ENCODE data around the gene IL17B.
"Not testable (repeated sequence)": the region's sequence is repeated elsewhere in the genome, so short reads cannot be mapped to it uniquely, and the experiment has no call there.

Gene IL17B

DNA sequence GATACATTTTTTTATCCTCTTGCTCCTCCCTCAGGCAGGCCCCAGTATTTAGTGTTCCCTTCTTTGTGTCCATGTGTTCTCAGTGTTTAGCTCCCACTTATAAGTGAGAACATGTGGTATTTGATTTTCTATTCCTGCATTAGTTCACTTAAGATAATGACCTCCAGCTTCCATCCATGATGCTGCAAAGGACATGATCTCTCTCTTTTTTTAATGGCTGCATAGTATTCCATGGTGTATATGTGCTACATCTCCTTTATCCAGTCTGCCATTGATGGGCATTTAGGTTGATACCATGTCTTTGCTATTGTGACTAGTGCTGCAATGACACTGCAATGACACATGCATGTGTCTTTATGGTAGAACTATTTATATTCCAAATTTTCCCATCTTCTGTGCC lies 15.9 kb upstream of the IL17B start:
- H3K4me1 Mint-ChIP-seq (ENCODE audit: low read depth); H3K9me3 Mint-ChIP-seq; H3K27me3 Mint-ChIP-seq; H3K36me3 Mint-ChIP-seq (ENCODE audit: low read depth); H3K4me3 Mint-ChIP-seq; H3K27ac Mint-ChIP-seq: not testable (repeated sequence)

DNA sequence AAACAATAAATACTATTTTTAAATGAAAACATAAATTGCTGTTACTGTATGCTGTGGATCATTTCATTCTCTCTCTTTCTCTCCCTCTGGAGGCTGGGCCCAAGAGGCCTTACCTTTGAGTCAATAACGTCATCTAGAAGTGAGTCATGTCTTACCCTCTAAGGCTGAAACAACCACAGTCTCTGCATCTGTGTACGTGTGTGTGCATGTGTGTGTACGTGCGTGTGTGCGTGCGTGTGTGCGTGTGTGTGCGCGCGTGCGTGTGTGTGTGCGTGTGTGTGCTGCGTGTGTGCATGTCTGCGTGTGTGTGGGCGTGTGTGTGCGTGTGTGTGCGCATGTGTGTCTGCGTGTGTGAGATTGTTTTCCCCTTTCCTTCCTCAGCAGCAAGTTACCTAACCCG lies 13.6 kb upstream of the IL17B start:
- Mint-ChIP-seq H3K9me3 (no peaks in the 10 kb centered on the region), H3K4me1 (ENCODE audit: low read depth) (no peaks in the 10 kb centered on the region), H3K27ac (no peak overlapping the region), H3K4me3 (no peak overlapping the region), H3K27me3 (no peaks in the 10 kb centered on the region), H3K36me3 (ENCODE audit: low read depth) (no peaks in the 10 kb centered on the region)

DNA sequence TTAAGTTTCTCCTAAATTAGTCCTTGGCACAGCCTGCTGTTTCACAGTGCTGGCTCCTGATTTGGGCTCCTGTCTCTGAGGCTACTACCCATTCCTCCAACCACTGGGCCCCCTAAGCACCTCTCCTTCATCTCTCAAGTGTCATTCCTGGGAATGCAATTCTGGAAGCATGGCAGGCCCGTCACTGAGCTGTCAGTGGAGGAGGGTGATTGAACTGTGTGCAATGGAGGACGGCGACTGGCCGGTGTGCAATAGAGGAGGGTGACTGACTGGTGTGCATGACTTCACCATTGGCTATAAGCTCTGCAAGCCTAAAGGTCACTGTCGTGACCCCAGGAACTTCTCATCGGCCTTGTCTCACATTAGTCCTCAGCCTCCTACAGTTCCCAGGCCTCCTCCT lies 12.4 kb upstream of the IL17B start:
- H3K27me3 Mint-ChIP-seq = no peaks in the 10 kb centered on the region
- no peaks in the 10 kb centered on the region for H3K4me1 Mint-ChIP-seq (ENCODE audit: low read depth)
- no peaks in the 10 kb centered on the region for H3K36me3 Mint-ChIP-seq (ENCODE audit: low read depth)
- H3K27ac Mint-ChIP-seq = no peak overlapping the region
- no peak overlapping the region for H3K4me3 Mint-ChIP-seq
- no peaks in the 10 kb centered on the region for H3K9me3 Mint-ChIP-seq

DNA sequence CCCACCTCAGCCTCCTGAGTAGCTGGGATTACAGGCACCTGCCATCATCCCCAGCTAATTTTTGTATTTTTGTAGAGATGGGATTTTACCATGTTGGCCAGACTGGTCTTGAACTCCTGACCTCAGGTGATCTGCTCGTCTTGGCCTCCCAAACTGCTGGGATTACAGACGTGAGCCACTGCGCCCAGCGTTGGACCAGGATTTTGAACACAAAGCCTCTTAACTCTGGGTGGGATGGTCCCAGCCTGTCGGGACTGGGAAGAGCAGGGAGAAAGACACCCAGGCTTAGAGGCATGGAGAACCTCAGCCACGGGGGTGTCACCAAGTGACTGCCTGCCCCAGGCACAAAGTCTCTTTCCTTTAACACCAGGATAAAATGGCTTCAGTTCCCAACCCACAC lies 12.0 kb upstream of the IL17B start:
- not testable (repeated sequence) for H3K27ac Mint-ChIP-seq

DNA sequence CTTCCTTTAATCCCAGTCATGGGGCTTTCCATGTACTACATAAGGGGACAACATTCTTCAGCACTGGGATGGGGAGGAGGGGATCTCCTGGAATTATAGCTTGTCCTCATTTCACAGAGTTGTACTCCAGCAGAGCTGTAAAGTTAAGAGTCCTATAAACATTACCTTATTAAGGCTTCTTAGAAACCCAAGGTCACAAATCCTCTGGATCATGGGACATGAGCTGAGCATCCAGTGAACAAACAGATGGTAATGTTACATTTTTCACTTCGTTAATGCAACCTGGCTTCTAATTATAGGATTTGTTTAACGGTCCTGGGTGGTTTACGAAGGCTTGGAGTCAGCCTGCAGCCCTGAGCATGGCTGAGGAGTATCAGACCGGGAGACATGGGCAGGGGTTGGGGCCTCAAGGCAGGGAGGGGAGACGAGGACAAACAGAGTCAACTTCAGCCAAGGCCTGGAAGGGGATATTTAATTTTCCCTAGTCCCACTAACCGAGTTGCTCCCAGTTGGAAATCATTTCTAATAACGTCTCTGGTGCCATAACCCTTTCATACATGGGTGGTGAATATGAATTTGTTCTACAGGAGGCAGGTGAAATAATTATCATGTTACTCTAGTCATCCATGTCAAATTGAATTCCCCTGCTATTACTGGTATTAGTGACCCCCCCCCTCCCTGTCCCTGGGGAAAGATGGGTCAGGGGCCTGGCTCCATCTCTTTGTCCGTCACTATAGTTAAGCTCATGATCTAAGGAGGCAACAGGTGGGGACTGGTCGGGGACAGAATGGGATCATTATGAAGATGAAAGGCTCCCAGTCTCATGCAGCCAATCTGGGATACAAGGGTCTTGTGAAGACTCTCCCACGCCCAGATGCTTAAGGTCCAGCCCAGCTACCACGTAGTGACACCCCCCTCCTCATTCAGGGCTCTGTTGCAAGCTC lies 10.7 kb upstream of the IL17B start:
- Mint-ChIP-seq H3K9me3 (no peaks in the 10 kb centered on the region), H3K4me3 (no peak overlapping the region), H3K36me3 (ENCODE audit: low read depth) (no peaks in the 10 kb centered on the region), H3K4me1 (ENCODE audit: low read depth) (no peaks in the 10 kb centered on the region), H3K27ac (no peak overlapping the region), H3K27me3 (no peaks in the 10 kb centered on the region)

More for the DNA sequence above, 12.0 kb upstream of the IL17B start:
- not testable (repeated sequence) for H3K4me3 Mint-ChIP-seq; H3K4me1 Mint-ChIP-seq (ENCODE audit: low read depth); H3K9me3 Mint-ChIP-seq; H3K36me3 Mint-ChIP-seq (ENCODE audit: low read depth); H3K27me3 Mint-ChIP-seq

DNA sequence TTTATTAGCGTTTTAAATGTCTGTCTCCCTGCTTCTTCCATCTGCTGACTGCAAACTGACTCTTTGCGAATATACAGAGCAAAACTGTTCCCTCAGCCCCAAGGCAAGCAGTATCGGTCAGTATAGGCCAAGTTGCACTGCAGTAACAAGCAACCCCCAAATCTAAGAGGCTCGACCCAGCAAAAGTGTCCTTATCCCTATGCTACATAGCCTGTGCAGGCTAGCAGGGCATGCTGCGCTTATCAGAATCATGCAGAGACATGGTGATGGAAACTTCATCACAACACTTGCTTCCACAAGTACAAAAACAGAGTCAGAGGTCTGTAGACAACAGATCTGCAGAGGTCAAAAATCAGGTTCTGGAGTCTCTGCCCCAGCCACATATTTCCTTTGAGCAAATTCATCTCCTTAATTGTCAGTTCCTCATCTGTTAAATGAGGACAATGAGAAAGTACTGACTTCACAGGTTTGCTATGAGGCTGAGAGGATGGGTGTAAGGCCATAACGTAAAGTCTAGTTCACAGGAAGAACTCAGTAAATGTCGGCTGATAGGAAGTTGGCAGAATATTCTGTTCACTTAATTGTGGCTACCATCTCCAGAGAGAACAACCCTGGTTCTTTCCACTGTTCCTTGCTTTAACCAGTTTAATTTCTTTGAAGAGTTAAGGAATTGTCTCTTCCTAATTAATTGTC lies 9.6 kb upstream of the IL17B start:
- H3K36me3 Mint-ChIP-seq (ENCODE audit: low read depth) = no peaks in the 10 kb centered on the region
- H3K27ac Mint-ChIP-seq = no peak overlapping the region
- H3K4me1 Mint-ChIP-seq (ENCODE audit: low read depth) = no peaks in the 10 kb centered on the region
- no peaks in the 10 kb centered on the region for H3K27me3 Mint-ChIP-seq
- H3K4me3 Mint-ChIP-seq = no peak overlapping the region
- no peaks in the 10 kb centered on the region for H3K9me3 Mint-ChIP-seq

DNA sequence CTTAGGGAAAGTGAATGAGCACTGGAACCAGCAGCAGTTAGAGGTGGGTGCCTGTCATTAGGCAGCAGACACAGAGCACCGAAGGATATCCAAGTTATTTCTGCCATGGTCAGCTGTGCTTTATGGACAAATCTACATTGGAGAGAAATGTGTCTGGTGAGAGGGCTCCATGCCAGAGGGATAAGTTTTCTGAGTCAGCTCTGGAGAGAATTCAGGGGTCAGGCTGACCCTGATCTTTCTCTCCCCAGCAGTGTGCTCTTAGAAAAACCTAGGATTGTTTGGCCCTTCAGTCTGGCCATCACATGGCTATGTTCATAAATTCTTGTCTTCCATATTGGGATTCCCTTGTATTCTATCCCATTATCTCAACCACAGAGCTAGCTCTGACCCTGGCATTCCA lies 8.9 kb upstream of the IL17B start:
- no peaks in the 10 kb centered on the region for H3K4me1 Mint-ChIP-seq (ENCODE audit: low read depth)
- no peaks in the 10 kb centered on the region for H3K9me3 Mint-ChIP-seq
- H3K36me3 Mint-ChIP-seq (ENCODE audit: low read depth) = no peaks in the 10 kb centered on the region
- no peak overlapping the region for H3K4me3 Mint-ChIP-seq
- H3K27ac Mint-ChIP-seq = no peak overlapping the region
- H3K27me3 Mint-ChIP-seq = no peaks in the 10 kb centered on the region

DNA sequence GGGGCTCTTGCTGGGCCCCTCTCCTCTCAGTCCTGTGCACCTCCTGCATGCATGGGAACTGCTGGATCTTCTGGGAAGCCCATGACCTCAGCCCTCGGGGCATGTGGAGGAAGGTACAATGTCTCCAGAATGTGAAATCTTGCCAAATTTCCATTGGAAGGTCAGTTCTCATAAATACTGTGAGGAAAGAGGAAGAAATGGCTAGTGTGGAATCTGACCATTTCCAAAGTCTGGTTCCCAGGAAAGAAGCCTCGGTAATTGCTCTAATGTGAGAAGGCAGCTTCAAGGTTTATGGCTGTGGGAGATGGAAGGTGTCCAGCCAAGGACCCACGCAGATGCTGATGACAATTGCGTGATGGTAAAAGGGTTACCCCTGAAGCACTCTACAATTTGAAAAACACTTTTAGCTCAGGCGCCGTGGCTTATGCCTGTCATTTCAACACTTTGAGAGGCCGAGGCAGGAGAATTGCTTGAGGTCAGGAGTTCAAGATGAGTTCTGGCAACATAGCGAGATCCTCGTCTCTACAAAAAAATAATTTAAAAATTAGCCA lies 8.1 kb upstream of the IL17B start:
- no peaks in the 10 kb centered on the region for H3K9me3 Mint-ChIP-seq
- no peaks in the 10 kb centered on the region for H3K27me3 Mint-ChIP-seq
- H3K4me3 Mint-ChIP-seq = no peak overlapping the region
- no peaks in the 10 kb centered on the region for H3K36me3 Mint-ChIP-seq (ENCODE audit: low read depth)
- H3K4me1 Mint-ChIP-seq (ENCODE audit: low read depth) = no peaks in the 10 kb centered on the region
- no peak overlapping the region for H3K27ac Mint-ChIP-seq

DNA sequence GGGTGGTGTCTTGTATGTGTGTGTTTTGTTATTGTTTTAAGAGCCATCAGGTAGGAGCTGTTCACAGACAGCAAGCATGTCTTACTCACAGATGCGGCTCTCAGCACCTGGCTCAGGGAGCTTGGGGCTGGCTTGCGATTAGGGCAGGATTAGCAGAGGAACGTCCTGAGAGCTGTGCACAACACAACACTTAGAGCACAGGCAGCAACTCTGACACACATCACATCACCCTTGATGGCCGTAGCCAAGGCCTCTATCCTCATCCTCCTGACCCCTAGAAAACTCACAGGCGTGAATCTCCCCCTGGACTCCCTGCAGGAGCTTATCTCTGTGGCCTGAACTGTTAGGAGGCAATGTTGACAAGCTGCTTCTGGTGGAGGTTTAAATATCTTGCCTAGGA lies 7.1 kb upstream of the IL17B start:
- Mint-ChIP-seq H3K36me3 (ENCODE audit: low read depth) (no peaks in the 10 kb centered on the region), H3K4me3 (no peak overlapping the region), H3K27ac (no peak overlapping the region), H3K9me3 (no peaks in the 10 kb centered on the region), H3K4me1 (ENCODE audit: low read depth) (no peaks in the 10 kb centered on the region), H3K27me3 (no peaks in the 10 kb centered on the region)

DNA sequence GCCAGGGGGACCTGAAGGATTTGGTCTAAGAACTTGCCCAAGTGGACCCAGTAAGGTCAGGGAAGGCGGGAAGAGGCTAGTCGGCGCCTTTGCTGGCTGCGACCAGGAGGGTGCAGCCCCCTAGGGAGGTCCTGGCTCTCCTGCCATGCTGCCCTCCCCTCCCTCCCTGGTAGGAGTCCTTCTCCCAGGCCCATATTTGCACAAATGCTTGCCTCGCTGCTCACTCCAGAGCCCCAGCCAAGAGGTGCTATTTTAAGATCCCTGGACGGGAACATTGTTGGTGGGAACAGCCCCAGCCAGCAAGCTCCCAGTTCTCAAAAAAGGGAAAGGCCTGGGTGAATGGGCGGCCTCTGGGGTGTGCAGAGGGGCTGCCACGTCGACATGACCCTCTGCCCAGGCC lies 4.3 kb upstream of the IL17B start:
- no peaks in the 10 kb centered on the region for H3K4me1 Mint-ChIP-seq (ENCODE audit: low read depth)
- no peaks in the 10 kb centered on the region for H3K9me3 Mint-ChIP-seq
- H3K27ac Mint-ChIP-seq = no peak overlapping the region
- H3K4me3 Mint-ChIP-seq = no peak overlapping the region
- no peaks in the 10 kb centered on the region for H3K36me3 Mint-ChIP-seq (ENCODE audit: low read depth)
- H3K27me3 Mint-ChIP-seq = no peaks in the 10 kb centered on the region

DNA sequence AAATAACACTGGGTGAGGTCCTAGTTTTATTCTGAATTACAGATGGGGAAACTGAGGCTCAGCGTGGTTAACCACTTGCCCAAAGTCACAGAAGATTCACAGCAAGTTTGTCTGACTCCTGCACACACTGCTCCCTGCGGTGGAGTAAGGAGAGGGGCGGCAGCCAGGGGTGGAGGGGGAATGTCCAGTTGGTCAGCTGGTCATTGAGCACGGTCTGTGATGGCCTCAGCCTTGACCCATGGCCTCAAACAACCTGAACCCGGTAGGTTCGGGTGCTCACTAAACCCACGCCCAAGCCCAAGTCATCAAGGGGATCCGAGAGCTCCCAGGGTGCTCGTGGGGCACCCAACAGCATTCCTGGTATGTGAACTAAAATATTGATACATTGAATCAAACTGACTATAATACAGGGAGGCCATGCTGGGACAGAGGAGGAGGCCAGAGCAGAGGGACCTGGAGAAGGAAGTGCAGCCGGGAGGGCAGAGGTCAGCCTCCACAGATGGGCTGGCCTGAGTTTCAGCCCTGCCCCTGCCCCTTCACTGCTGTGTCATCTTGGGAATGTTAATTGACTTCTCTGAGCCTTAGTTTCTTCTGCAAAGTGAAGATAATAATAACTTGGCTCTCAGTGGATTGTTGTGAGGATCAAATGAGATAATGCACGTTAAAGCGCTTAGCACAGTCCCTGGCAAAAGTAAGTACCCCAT lies 3.6 kb upstream of the IL17B start:
- H3K27ac Mint-ChIP-seq = no peak overlapping the region
- H3K36me3 Mint-ChIP-seq (ENCODE audit: low read depth) = no peaks in the 10 kb centered on the region
- no peaks in the 10 kb centered on the region for H3K9me3 Mint-ChIP-seq
- H3K27me3 Mint-ChIP-seq = no peaks in the 10 kb centered on the region
- H3K4me1 Mint-ChIP-seq (ENCODE audit: low read depth) = no peaks in the 10 kb centered on the region
- no peak overlapping the region for H3K4me3 Mint-ChIP-seq

DNA sequence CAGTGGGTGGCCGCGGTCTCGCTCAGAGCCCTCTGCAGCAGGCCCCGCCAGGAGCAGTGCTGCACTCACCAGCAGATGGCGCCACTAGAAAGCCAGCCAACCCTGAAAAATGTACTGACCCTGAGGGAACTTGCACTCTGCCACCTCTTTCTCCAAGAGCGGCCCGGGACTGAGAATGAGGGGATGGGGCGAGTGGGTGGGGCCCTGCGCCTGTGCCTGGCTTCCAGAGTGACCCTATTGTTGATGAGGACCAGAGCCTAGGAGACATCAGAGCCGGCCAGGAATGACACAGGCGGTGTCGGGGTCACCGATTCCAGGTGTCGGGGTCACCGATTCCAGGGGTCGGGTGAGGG lies 2.9 kb upstream of the IL17B start:
- H3K27ac Mint-ChIP-seq = no peak overlapping the region
- no peaks in the 10 kb centered on the region for H3K4me1 Mint-ChIP-seq (ENCODE audit: low read depth)

DNA sequence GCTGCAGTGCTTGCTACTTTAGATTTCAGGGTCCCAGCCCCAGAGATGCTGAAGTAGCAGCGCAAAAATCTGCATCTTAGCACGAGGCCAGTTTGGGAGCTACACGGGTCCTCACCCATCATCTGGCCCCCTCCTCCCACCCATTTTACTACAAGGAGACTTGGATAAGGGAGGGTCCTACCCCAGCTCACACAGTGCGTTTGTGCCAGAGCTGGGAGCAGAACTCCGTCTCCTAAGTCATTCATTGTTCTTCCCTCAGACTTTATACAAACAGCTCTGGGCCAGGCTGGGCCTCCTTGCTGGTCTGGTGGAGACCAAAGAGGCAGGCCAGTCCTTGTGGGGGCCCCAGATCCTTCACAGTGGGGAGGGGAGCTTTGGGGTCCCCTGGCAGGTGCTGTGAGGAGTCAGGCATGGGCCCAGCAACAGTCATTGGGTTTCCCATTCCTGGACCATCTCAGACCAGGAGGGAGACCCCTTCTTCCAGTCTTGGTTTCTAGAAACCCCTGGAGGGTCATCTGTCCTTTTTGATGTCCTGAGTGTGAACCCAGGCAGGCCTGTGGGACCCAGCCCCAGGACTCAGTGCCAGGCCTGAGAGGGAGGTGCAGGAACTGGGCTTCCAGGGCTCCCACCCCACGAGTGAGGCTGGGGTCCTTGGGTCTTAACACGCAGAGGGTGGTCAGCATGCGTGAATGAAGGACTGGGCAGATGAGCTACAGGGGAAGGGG lies 2.3 kb upstream of the IL17B start:
- Mint-ChIP-seq H3K36me3 (ENCODE audit: low read depth) (no peaks in the 10 kb centered on the region), H3K27me3 (no peaks in the 10 kb centered on the region), H3K4me3 (no peak overlapping the region), H3K9me3 (no peaks in the 10 kb centered on the region), H3K27ac (no peak overlapping the region), H3K4me1 (ENCODE audit: low read depth) (no peaks in the 10 kb centered on the region)

More for the DNA sequence above, 2.9 kb upstream of the IL17B start:
- no peaks in the 10 kb centered on the region for H3K27me3 Mint-ChIP-seq
- H3K36me3 Mint-ChIP-seq (ENCODE audit: low read depth) = no peaks in the 10 kb centered on the region
- H3K4me3 Mint-ChIP-seq = no peak overlapping the region
- H3K9me3 Mint-ChIP-seq = no peaks in the 10 kb centered on the region

DNA sequence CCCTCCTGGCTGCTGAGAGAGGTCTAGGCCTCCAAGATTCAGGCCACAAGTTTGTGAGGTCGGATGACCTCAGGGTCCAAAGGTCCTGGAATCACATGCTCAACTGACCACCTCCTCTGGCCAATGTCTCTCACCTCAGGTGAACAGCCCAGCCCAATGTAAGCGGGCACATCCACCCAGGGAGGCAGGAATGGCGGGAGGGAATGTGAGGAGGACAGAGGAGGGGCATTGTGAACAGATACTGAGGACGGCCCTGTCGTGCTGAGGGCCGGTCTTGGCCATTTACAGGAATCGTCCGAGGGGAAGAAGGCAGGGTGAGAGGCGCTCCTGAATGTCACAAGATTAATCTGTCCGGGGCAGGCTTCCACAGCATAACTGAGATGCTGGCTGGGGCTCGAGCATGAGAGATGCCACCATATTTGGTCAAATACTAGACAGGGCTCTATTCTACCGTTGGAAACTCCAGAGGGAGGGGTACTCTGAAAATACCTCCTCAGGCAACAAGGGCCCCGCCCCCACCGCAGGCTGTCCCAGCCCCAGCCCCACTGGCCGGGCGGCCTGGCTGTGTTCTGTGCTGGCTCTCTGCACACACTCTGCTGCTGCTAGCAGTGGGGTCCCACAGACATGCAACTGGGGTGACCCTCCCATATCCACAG lies 1.5 kb upstream of the IL17B start:
- no peak overlapping the region for H3K27ac Mint-ChIP-seq
- no peaks in the 10 kb centered on the region for H3K27me3 Mint-ChIP-seq
- no peak overlapping the region for H3K4me3 Mint-ChIP-seq
- no peaks in the 10 kb centered on the region for H3K36me3 Mint-ChIP-seq (ENCODE audit: low read depth)
- no peaks in the 10 kb centered on the region for H3K4me1 Mint-ChIP-seq (ENCODE audit: low read depth)
- no peaks in the 10 kb centered on the region for H3K9me3 Mint-ChIP-seq

All from stimulated activated naive CD8-positive, alpha-beta T cell treated with anti-CD3 and anti-CD28 coated beads, Interleukin-15, Interleukin-2, amounts not matched to agents 100 ng/mL and 50 ng/mL, for 24 hours (primary cell).